Measurements from ENCODE around the gene PDCD4.

DNA sequence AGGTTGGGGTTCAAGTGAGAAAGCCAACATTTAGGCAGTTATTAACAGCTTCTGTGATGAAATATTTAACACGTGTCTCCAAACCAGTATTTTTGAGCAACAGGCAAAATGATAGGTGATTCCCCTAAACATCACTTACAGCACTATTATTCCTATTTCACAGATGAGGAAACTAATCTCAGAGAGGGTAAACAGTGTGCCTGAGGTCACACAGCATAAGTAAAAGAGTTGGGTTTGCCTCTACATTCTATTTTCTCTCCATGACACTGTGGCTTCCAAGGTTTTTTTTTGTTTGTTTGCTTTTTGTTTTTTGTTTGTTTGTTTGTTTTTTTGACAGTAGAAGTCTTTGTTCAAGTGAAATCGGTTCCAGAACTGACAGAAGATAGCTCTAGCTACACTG lies 43.2 kb upstream of the PDCD4 start:
- TF ChIP-seq RFX5 (IDR thresholded peaks at IDR 0.05; ENCODE audit: low read depth, low read length) (no peak), POLR2A (IDR thresholded peaks at IDR 0.05; ENCODE audit: low read depth, low read length) (no peak), MAZ (IDR thresholded peaks at IDR 0.05; ENCODE audit: borderline replicate concordance, low read depth, low read length) (no peak)
- TF ChIP-seq, protein P1, sequence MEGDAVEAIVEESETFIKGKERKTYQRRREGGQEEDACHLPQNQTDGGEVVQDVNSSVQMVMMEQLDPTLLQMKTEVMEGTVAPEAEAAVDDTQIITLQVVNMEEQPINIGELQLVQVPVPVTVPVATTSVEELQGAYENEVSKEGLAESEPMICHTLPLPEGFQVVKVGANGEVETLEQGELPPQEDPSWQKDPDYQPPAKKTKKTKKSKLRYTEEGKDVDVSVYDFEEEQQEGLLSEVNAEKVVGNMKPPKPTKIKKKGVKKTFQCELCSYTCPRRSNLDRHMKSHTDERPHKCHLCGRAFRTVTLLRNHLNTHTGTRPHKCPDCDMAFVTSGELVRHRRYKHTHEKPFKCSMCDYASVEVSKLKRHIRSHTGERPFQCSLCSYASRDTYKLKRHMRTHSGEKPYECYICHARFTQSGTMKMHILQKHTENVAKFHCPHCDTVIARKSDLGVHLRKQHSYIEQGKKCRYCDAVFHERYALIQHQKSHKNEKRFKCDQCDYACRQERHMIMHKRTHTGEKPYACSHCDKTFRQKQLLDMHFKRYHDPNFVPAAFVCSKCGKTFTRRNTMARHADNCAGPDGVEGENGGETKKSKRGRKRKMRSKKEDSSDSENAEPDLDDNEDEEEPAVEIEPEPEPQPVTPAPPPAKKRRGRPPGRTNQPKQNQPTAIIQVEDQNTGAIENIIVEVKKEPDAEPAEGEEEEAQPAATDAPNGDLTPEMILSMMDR (conservative IDR thresholded peaks at IDR 0.05; ENCODE audit: low read depth, low read length): no peak

Data from IMR-90 (cell line).